K562 (cell line): Measurements from ENCODE around the gene TMEM170A. TPM values are rescaled to one million over a fixed set of nuclear protein-coding genes. Genes with fewer than 3 reads are reported as not detected.

Experiments
- ATAC-seq: fragments of 200-7000 bp; cut with Tn5 transposase; 3 replicates; pipeline ENCODE4 v1.9.1; 2020; ENCODE audit warnings: moderate library complexity
- BruUV-seq: library from RNA; stranded (reverse); fragments of 400-500 nt; replicated peaks from 2 replicates; lab custom pipeline; 2021; lab: Mats Ljungman, UMichigan
- CTCF ChIA-PET: fragments of 300-600 bp; formaldehyde crosslinking; extraction: SDS; loops from one replicate; lab custom pipeline; 2021; ENCODE audit warnings: low intra/inter-chr PET ratio; lab: Yijun Ruan, JAX
- POLR2A ChIA-PET: fragments of 300-600, 350-650 bp; sonication (Branson Sonifier 250); formaldehyde crosslinking; extraction: SDS; loops from one replicate; lab custom pipeline; 2021; ENCODE audit warnings: antibody characterized with exemption, inconsistent platforms; lab: Yijun Ruan, JAX
- DNase-seq, 4 experiments: peaks; one replicate each; pipeline versions ENCODE4 v3.0.0 to v3.0.0-alpha.2; 2011 to 2018; ENCODE audit warnings: low spot score in 3 of 4, mixed read lengths in 3 of 4; ENCODE audit errors: extremely low read depth in 1 of 4
- FAIRE-seq: peaks from 2 replicates; lab custom pipeline; 2011; peaks lifted over from hg19 to GRCh38; lab: Jason Lieb, UNC
- H2AFZ ChIP-seq: 2 replicates; pipeline ENCODE4 v1.6.0; 2011; ENCODE audit warnings: low read depth, low read length, control low read depth, inconsistent platforms
- H3K27ac ChIP-seq: fragments of 200-600 bp; 3 replicates; pipeline ENCODE4 v1.8.0; 2011; ENCODE audit warnings: low read depth, mild to moderate bottlenecking, control low read depth, inconsistent platforms, low read length, moderate library complexity, mixed read lengths; ENCODE audit errors: extremely low read depth
- H3K27me3 ChIP-seq, 2 experiments: fragments of 300-600 bp in 1 of 2; 2 replicates in 1 of 2; 3 replicates in 1 of 2; pipeline versions ENCODE4 v1.6.0 to v1.8.0; 2011; ENCODE audit warnings: inconsistent platforms in 2 of 2, low read length in 2 of 2, mild to moderate bottlenecking in 1 of 2, mixed read lengths in 1 of 2, moderate library complexity in 1 of 2; ENCODE audit not compliant: control insufficient read depth in 2 of 2, insufficient read depth in 2 of 2
- H3K36me3 ChIP-seq: fragments of 300-600 bp; 3 replicates; pipeline ENCODE4 v1.8.0; 2011; ENCODE audit warnings: mild to moderate bottlenecking, low read length, inconsistent platforms; ENCODE audit not compliant: control insufficient read depth, insufficient read depth
- H3K4me1 ChIP-seq, 2 experiments: fragments of 200-600 bp in 1 of 2; replicated peaks in 1 of 2; 2 replicates in 1 of 2; 3 replicates in 1 of 2; pipeline versions ENCODE4 v1.5.1 to v1.8.0; 2011; ENCODE audit warnings: inconsistent platforms in 2 of 2, low read length in 2 of 2, mild to moderate bottlenecking in 1 of 2, mixed read lengths in 1 of 2, moderate library complexity in 1 of 2; ENCODE audit not compliant: control insufficient read depth in 2 of 2, insufficient read depth in 2 of 2
- H3K4me2 ChIP-seq: 2 replicates; pipeline ENCODE4 v1.6.1; 2011; ENCODE audit warnings: low read length, control low read depth, inconsistent platforms, mixed read lengths; ENCODE audit not compliant: insufficient read depth
- H3K4me3 ChIP-seq: fragments of 200-600 bp; sonication (generic), shearing (Covaris generic); 2 replicates; pipeline ENCODE4 v1.5.1; 2016; ENCODE audit warnings: control low read depth, inconsistent platforms
- H3K79me2 ChIP-seq: fragments of 200-600 bp; 3 replicates; pipeline ENCODE4 v1.8.0; 2011; ENCODE audit warnings: low read length, inconsistent platforms; ENCODE audit not compliant: control insufficient read depth, insufficient read depth
- H3K9ac ChIP-seq, 2 experiments: 2 replicates each; pipeline versions ENCODE4 v1.6.0 to v1.6.1; 2011; ENCODE audit warnings: low read depth in 2 of 2, low read length in 2 of 2, control low read depth in 1 of 2, inconsistent platforms in 1 of 2, mild to moderate bottlenecking in 1 of 2, mixed read lengths in 1 of 2; ENCODE audit not compliant: insufficient read depth in 1 of 2
- H3K9me1 ChIP-seq: one replicate; pipeline ENCODE4 v1.6.0; 2011; ENCODE audit warnings: inconsistent platforms, mild to moderate bottlenecking, low read length, moderate library complexity; ENCODE audit not compliant: control insufficient read depth, insufficient read depth
- H3K9me3 ChIP-seq: replicated peaks from 2 replicates; pipeline ENCODE4 v1.5.1; 2011; ENCODE audit warnings: low read depth, low read length, inconsistent platforms; ENCODE audit not compliant: control insufficient read depth, insufficient read depth
- H4K20me1 ChIP-seq: replicated peaks from 2 replicates; pipeline ENCODE4 v1.6.1; 2011; ENCODE audit warnings: low read length, inconsistent platforms, mixed read lengths; ENCODE audit not compliant: control insufficient read depth, insufficient read depth
- CHD2 ChIP-seq: IDR thresholded peaks from 2 replicates; pipeline ENCODE4 v1.6.1; 2011; ENCODE audit warnings: low read depth, low read length
- E4F1 ChIP-seq: fragments of 250-450 bp; sonication (Bioruptor Pico); IDR thresholded peaks from 2 replicates; pipeline ENCODE4 v1.5.0; 2021; ENCODE audit warnings: mild to moderate bottlenecking, borderline replicate concordance
- ELF2 ChIP-seq: fragments of 250-450 bp; sonication (Bioruptor Pico); IDR thresholded peaks from 2 replicates; pipeline ENCODE4 v1.5.0; 2021; ENCODE audit warnings: mild to moderate bottlenecking
- HDGF ChIP-seq: fragments of 450-650 bp; IDR thresholded peaks from 2 replicates; pipeline ENCODE4 v1.6.1; 2016
- NR2F6 ChIP-seq: fragments of 450-650 bp; formaldehyde crosslinking; IDR thresholded peaks from 2 replicates; pipeline ENCODE4 v1.4.0; 2020; ENCODE audit warnings: mild to moderate bottlenecking
- PHF20 ChIP-seq: fragments of 450-650 bp; IDR thresholded peaks from 2 replicates; pipeline ENCODE4 v1.6.1; 2018; ENCODE audit not compliant: partially characterized antibody
- POLR2AphosphoS5 ChIP-seq: IDR thresholded peaks from 2 replicates; pipeline ENCODE4 v1.6.1; 2011; ENCODE audit warnings: mild to moderate bottlenecking, low read depth, low read length, moderate library complexity; ENCODE audit not compliant: control insufficient read depth, insufficient read depth
- POLR2H ChIP-seq: IDR thresholded peaks from 2 replicates; pipeline ENCODE4 v1.6.1; 2016; ENCODE audit warnings: missing genetic modification characterization, low read depth, mild to moderate bottlenecking, control low read depth, missing compliant biosample characterization, moderate library complexity
- TAF1 ChIP-seq: IDR thresholded peaks from 2 replicates; pipeline ENCODE4 v1.6.1; 2011; ENCODE audit warnings: mild to moderate bottlenecking, low read length, moderate library complexity; ENCODE audit not compliant: insufficient read depth, control insufficient read depth, severe bottlenecking; ENCODE audit errors: extremely low read depth
- TAL1 ChIP-seq: fragments of 450-650 bp; IDR thresholded peaks from 2 replicates; pipeline ENCODE4 v1.6.1; 2016; ENCODE audit warnings: mild to moderate bottlenecking
- ZBTB43 ChIP-seq: sonication (generic); formaldehyde crosslinking; IDR thresholded peaks from 2 replicates; pipeline ENCODE4 v1.8.0; 2023; ENCODE audit warnings: mild to moderate bottlenecking, missing genetic modification reagents
- ZC3H11A ChIP-seq: IDR thresholded peaks from 2 replicates; pipeline ENCODE4 v1.6.1; 2012; ENCODE audit warnings: low read depth, low read length, improper control_type of control experiment
- ZHX1 ChIP-seq: fragments of 150-350 bp; conservative IDR thresholded peaks from 2 replicates; pipeline ENCODE4 v1.6.1; 2014; ENCODE audit warnings: low read length
- ZNF717 ChIP-seq: fragments of 250-450 bp; sonication (Bioruptor Pico); IDR thresholded peaks from 2 replicates; pipeline ENCODE4 v1.5.0; 2021
- WGBS: fragments of 100-300 bp; shearing (Covaris generic); methylation state at CpG from one replicate; pipeline ENCODE4 v1.1.6; 2016; ENCODE audit warnings: low coverage, mixed read lengths; ENCODE audit not compliant: insufficient coverage; ENCODE audit errors: missing lambda C conversion rate; 5-methylcytosine and 5-hydroxymethylcytosine counted together
- in situ Hi-C: fragments of 300-500 bp; cut with MboI; formaldehyde crosslinking; loops from 4 replicates; pipeline ENCODE4 v1.15.0; 2018; ENCODE audit warnings: inconsistent platforms, mixed read lengths
- intact Hi-C: fragments of 100-400 bp; cut with micrococcal nuclease; formaldehyde crosslinking; loops from 2 replicates; pipeline ENCODE4 v1.14.2; 2022
- polyA plus RNA-seq, 8 experiments: library from polyadenylated mRNA; depleted of rRNA in 4 of 8; stranded (reverse) in 5 of 8; unstranded in 3 of 8; fragments of >200 nt; fragmentation: Nextera tagmentation in 2 of 8; fragmentation: Illumina TruSeq in 1 of 8; extraction: Ambion mirVana in 2 of 8; extraction: Trizol in 1 of 8; gene quantifications; 2 replicates each; pipeline versions ENCODE4 v1.2.1 to v1.2.3, GENCODE V29; 2011 to 2014; ENCODE audit warnings: inconsistent platforms in 1 of 8, missing spikeins in 1 of 8
- total RNA-seq, 7 experiments: library from RNA; depleted of rRNA in 6 of 7; stranded (reverse); fragments of >200 nt in 6 of 7; fragmentation: Illumina TruSeq in 2 of 7; extraction: Trizol in 2 of 7; gene quantifications; 2 replicates each; pipeline versions ENCODE4 v1.2.1 to v1.2.3, GENCODE V29; 2011 to 2021; ENCODE audit warnings: low replicate concordance in 1 of 7

The TMEM170A gene
- total and polyA plus RNA-seq, 9 of the 15 experiments (the other 6 are each of a cell fraction or from before 2014, with no cell fraction given), result 6.1 to 30.2 (median 15.0) TPM

GRCh38 chr16:75483222-75483621 lies 18.7 kb upstream of the TMEM170A start:
- in situ Hi-C loops, result no loop called here
- Histone ChIP-seq H3K4me1 (peaks cover 0 to 9% of the 10 kb centered on the region in 2 experiments; a peak in 2 of 5 replicates), H3K27ac (no peak overlapping the region), H3K9ac (no peak overlapping the region), H2AFZ (no peak overlapping the region), H3K36me3 (no peaks in the 10 kb centered on the region), H3K27me3 (peaks cover 5 to 59% of the 10 kb centered on the region in 2 experiments; a peak in 4 of 5 replicates), H4K20me1 (no peaks in the 10 kb centered on the region), H3K4me3 (no peak overlapping the region), H3K9me1 (no peaks in the 10 kb centered on the region), H3K9me3 (no peaks in the 10 kb centered on the region), H3K79me2 (no peaks in the 10 kb centered on the region), H3K4me2 (no peak overlapping the region)
- DNase-seq (no peak), ATAC-seq (peak; percentile 28), FAIRE-seq (peak; percentile 15)
- 4% methylated on average over 2 of the region's 2 CpGs for WGBS
- no TSS peak for BruUV-seq
- intact Hi-C loops, result no loop called here
- POLR2A ChIA-PET, result no interaction called here
- no peak for TF ChIP-seq ZC3H11A
- no peak for TF ChIP-seq NR2F6 (CRISPR knock-in tag)
- TF ChIP-seq E4F1 (CRISPR knock-in tag), result no peak
- TF ChIP-seq POLR2H (tag), result no peak
- no peak for TF ChIP-seq ELF2 (CRISPR knock-in tag)
- no peak for TF ChIP-seq ZNF717 (CRISPR knock-in tag)
- no peak for TF ChIP-seq PHF20
- TF ChIP-seq HDGF, result no peak
- TF ChIP-seq ZHX1, result no peak
- no peak for TF ChIP-seq ZBTB43 (CRISPR knock-in tag)
- TF ChIP-seq TAL1, result no peak
- no peak for TF ChIP-seq CHD2
- TF ChIP-seq POLR2AphosphoS5, result no peak
- TF ChIP-seq TAF1, result no peak
- CTCF ChIA-PET, result no interaction called here
